GM04503 (cell line): ENCODE measurements around the gene CGA.
"Not testable (repeated sequence)": the region's sequence is repeated elsewhere in the genome, so short reads cannot be mapped to it uniquely, and the experiment has no call there.

Experiments used
- DNase-seq: peaks from one replicate; pipeline ENCODE4 v3.0.0-alpha.2; 2012; ENCODE audit warnings: low read depth

CGA gene

DNA sequence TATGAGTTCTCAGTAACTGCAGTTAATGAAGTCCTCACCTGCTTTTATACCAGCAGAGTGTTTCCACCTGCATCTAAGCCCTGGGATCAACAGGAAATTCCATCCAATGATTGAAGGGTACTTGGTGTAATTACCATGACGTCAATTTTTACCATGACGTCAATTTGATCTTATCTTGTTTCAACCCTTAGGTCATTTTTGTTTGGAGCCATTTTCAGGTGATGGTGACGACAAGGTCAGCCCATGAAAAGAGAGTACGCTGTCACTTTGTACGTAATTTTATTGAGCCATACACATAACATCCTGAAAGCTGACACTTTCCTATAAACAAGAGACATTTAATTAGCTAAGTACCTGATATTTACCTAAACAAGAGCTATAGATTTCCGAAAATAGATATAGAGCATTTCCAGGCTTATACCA, at the start of gene CGA:
Gene CGA, minus strand, starts transcription at position 20 of the 423 bp plus-strand sequence. CDS start 6,906 bp downstream, outside the sequence.
- no peak for DNase-seq

DNA sequence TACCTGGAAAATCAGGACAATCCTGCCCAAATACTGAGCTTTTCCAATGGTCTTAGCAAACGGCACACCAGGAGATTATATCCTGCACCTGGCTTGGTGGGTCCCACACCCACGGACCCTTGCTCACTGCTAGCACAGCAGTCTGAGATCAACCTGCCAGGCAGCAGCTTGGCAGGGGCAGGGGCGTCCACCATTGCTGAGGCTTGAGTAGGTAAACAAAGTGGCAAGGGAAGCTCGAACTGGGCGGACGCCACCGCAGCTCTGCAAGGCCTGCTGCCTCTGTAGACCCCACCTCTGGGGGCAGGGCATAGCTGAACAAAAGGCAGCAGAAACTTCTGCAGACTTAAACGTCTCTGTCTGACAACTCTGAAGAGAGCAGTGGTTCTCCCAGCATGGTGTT, 45.0 kb upstream of the CGA start:
- DNase-seq: not testable (repeated sequence)

DNA sequence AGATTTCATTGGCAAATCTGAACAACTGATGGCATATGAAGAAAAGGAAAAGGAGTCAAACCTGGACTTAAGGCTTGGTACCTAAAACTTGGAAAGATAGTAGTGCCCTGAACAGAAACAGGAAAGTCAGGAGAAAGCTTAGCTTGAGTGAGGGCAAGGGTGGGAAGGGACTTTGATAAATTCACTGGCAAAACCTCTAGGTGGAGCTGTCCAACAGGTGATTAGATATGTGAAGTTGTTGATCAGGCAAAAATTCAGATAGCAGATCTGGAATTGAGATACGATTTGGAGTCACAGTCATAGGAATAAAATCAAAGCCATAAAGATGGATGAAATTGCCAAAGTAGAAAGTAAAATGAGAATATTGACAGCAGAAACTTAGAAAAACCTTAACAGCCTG, 44.3 kb upstream of the CGA start:
- peak; percentile 8 for DNase-seq

DNA sequence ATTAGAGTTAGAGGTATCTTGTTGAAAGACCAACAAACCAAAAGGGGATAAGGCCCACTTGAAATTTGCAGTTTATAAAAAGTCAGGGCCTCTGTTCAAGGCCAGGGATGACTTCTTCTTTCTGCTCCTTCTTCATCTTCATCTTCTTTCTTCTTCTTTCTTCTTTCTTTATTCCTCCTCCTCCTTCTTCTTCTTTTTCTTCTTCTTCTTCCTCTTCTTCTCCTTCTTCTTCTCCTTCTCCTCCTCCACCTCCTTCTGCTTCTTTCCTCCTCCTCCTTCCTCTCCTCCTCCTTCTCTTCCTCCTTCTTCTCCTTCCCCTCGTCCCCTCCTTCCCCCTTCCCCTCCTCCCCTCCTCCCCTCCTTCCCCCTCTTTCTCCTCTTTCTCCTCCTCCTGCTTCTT, 42.1 kb upstream of the CGA start:
- no peak for DNase-seq

DNA sequence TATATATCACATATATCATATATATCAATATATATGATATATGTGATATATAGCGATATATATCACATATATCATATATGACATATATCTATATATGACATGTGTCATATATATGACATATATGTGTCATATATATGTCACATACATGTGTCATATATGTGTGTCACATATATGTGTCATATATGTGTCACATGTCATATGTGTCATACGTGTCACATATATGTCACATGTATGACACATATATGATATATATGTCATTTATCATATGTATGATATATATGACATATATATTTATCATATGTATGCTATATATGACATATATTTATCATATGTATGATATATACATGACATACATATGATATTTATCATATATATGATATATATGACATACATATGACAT, 32.8 kb upstream of the CGA start:
- no peak for DNase-seq

DNA sequence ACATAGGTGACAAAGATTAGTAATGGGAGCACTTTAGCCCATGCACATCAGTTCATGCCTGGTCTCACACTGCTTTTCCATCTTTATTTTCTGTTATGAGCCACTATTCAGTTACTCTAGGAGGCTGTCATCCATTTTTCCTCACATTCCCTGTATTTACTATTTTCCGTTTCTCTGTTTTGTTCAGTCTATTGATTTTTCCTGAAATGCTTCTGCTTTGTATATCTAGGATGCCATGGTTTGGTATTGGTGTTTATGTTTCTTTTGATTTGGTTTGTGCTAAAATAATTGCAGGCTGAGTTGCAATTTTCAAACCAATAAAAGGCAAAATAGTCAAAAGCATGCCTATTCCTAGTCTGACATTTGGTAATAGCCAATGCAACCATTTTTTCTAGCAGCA, 31.6 kb upstream of the CGA start:
- no peak for DNase-seq

DNA sequence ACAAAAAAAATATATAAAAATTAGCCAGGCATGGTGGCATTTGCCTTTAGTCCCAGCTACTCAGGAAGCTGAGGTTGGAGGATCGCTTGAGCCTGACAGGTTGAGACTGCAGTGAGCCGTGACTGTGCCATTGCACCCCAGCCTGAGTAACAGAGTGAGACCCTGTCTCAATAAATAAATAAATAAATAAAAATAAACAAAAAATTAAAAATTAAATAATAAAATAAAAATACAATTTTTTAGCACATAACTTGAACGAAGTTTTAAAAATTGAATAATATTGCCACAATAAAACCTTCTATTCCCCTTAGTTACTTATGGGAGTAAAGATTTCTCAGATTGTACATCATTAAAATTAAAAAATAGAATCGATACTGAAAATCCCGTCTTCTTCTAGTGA, 29.2 kb upstream of the CGA start:
- DNase-seq: no peak

DNA sequence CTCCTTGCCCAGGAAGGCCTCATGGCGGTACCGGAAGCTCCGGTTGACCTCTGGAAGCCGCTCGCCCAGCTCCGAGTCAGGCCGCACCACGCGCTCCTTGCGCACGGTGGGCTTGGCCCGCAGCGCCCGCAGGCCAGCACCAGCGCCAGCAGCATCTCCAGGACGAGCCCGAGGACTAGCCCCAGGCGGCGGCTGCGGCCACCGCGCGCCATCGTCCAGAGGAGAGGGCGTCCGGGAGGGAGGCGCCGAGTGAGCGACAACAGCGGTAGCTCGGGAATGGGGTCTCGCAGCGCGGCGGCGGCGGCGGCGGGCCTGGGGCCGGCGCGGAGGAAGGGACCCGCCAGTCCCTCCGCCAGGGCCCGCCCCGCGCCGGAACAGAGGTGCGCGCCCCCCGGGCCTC, 27.6 kb upstream of the CGA start:
- DNase-seq: no peak

DNA sequence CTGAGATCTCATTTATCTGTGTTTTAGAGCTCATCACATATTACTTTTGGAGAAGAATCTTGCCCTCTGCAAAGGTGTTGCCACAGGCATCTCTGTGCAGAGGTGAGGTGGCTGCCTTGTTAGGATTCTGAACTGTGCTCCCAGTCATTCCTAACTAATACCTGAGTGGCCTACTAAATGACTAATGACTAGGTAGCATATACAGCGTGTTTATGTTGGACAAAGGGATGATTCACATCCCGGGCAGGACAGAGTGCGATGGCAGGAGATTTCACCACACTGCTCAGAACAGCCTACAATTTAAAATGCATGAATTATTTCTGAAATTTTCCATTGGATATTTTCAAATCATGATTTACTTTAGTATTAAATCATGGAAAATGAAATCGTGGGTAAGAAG, 23.1 kb upstream of the CGA start:
- no peak for DNase-seq

DNA sequence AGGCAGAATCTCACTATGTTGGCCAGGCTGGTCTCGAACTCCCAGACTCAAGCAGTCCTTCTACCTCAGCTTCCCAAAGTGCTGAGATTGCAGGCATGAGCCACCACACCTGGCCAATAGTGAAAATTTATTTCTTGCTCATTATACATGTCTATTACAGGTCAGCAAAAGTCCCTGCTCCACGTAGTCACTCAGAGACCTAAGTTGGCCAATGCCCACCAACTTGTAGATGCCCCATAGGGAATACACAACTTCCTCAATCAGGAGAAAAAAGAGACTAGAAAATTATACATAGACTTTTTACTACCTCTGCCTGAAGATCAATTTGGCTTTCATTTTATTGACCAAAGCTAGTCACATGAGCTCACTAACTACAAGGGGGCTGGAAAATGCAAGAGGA, 22.0 kb upstream of the CGA start:
- no peak for DNase-seq

DNA sequence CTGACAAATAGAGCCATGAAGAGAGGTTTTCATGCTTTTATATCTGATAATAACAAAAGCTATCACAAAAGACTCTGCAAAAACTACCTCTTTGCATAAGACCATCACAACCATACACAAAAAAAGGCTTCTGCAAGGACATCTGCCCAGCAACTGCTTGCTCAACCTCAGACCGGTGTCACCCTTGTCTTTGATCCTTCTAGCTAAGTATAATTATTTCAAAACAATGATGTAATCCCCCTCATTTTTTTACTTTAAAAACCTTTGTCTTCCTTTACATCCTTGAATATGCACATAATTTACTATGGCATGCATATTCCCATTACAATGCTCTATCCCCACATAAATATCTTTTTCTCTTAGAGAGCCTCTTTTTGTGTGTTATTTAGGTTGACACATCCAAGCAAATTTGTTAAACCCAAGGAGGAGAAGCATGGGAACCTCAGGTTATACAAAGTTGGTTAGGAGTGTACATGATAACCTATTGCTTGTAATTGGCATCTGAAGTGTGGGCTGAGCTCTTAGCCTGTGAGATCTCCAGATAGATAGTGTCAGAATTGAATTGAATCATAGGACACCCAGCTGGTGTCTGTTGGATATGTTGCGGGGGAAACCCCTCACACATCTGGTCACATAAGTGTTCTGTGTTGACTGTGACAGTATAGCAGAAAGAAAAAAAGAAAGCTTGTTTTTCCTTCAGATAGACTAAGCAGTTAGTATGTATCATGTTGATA, 20.7 kb upstream of the CGA start:
- DNase-seq: no peak

DNA sequence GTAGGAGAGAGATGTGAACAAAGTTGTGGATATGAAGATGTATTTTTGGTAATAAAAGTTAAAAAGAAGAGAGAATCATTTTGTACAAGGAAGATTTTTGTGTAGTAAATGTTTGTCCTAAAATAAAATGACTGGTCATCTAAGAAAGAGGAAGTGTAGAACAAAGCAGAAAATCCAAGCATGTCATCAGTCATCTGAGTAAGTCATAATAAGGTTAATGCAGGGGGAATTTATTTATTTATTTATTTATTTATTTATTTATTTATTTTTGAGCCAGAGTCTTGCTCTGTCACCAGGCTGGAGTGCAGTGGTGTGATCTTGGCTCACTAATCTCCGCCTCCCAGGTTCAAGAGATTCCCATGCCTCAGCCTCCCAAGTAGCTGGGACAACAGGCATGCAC, 15.7 kb upstream of the CGA start:
- no peak for DNase-seq

DNA sequence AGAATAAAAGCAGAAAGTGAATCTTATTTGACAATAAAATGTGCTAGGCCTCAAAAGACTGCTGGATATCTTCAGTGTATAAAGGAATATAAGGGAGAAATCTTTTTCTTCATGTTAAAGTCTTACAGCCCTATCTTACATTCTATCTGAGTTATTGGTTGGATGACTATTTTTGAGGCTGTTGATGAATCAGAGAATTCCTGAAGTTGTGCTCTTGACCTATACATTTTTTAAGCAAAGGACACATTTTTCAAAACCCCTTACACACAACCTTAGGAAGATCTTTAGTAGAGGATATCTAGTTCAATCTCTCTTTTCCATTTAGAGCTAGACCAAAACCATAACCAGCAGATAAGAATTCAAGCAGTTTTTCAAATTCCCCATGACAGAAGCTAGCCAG, 10.9 kb upstream of the CGA start:
- no peak for DNase-seq

DNA sequence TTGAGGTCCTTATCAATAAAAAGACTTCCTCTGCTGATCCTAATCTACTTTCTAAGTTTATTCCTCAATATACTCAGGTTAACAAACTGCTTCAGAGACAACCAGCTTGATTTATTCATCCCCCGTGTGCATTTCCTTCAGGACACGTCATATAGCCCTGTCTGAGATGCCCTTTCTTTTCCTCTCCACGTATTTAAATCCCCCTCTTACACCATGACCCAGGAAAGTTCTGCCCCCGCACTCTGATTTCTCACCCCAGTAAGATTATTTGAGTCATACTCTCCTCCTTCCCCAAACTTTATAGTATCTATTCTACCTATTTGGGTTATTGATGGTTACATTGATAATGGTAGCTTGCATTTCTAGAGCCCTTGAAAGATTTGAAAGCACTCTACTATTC, 9.8 kb upstream of the CGA start:
- no peak for DNase-seq

DNA sequence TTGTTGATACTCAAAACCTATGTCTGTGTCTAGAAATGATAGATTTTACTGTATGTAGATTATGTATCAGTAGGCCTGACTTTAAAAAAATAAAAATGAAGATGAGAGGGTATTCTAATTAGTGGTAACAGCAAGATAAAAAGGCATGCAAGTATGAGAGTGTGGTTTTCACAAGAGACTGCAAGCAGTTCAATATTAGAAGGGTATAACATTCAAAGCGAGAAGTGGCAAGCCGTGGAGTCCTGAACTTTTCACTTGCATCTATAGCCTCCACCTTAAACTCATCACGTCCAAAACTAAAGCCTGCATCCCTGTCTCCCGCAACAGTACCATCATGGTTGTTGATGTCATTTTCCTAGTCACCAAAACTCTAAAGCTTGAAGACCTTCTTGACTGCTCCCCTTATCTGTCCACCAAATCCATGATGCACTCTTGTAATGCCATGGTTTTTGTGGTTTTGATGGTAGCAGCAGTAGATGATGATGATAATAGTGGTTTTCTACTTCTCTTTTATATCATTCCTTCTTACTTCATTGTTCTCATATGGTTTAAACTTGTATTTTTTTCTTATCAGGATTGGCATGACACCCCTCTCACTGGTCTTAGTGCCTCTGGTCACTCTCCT, 9.2 kb upstream of the CGA start:
- no peak for DNase-seq

DNA sequence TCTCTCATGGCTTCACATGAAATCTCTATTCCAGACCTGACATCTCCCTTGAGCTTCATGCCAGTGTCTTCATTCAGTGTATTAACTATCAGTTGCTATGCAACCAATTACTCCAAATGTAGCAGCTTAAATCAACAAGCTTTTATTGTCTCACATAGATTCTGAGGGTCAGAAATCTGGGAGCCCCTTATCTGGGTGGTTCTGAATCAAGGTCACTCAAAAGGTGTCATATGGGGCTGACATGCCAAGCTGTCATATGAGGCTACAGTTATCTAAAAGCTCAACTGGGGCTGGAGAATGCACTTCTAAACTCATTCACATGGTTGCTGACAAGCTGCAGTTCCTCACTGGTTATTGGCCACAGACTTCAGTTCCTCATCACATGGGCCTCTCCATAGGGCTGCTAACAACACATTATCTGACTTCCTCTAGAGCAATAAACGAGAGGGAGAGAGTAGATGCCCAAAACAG, 7.3 kb upstream of the CGA start:
- DNase-seq: no peak

DNA sequence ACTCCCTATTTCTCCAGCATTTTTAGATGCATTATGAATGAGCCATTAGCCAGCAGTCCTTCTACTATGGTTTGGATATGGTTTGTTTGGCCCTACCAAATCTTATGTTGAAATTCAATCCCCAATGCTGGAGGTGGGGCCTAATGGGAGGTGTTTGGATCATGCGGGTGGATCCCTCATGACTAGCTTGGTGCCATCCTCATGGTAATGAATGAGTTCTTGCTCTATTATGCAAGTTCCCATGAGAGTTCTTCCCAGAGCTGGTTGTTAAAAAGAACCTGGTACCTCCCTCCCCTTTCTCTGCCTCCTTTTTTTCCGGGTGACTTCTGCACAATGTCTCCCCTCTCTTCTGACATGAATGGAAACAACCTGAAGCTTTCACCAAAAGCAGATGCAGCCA, 6.2 kb upstream of the CGA start:
- no peak for DNase-seq

DNA sequence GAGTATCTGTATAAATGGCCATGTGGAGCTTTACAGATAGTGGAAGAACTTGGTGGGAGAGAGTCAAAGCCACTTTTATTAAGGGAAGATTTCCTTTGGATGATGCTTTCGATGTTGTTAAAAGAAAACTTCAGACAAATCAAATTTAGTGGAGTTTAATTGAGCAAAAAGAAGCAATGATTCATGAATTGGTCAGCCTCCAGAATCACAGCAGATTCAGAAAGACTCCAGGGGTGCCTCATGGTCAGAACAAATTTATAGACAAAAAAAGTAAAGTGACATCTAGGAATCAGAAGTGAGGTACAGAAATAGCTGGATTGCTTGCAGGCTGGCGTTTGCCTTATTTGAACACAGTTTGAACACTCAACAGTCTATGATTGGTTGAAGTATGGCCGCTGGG, 5.3 kb upstream of the CGA start:
- DNase-seq: no peak

DNA sequence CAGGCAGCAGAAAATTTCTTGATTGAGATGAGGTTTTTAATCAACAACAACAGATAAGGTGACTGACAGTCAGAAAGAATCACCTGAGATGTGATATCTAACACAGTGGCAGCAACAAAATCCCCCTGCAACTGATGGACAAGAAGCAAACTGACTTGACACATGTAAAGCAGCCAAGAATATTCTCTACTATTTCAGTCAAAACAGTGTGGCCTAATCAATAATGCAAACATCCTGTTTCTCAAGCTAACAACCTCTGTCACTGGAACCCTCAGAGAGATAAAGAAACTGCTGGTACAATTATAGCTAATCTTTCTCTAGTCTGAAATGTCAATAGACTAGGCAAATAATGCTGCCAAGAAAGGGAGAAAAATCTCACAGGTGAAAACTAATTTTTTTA, 4.6 kb upstream of the CGA start:
- DNase-seq: no peak

DNA sequence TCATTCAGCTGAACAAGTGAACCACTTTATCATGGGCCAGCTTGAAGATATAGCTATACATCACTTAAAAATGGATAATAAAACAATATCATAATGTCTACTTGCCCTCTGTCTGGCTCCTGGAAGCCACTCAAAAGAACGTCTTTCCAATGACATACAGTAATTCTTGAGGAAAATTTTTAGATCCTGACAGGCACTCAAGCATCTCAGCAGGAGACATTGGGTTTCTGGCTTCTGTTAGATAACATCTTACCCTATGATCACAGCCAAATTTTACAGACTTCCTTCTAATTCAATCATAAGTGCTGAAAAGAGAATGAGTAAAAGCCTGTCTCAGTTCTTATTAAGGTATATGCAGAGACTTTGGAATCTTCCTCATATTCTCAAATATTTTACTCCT, 330 bp downstream of the CGA start:
- DNase-seq: no peak

DNA sequence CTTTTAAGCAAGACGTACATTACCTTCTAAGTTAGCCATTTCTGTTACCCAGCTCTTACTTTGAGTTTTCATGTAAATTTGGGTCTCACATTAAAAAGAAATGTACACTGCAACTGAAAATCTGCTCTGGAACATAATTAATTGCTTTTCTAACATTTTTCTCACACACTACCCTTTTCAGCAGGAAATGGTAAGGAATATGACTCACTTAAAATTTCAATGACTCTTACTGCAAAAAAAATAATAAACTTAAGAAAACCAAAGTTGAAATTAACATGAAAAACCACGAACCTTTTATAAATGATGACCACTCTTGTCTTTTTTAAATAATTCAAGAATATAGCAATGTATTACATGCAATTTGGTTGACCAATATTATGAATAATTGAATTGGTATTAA, 1.3 kb downstream of the CGA start:
- no peak for DNase-seq

DNA sequence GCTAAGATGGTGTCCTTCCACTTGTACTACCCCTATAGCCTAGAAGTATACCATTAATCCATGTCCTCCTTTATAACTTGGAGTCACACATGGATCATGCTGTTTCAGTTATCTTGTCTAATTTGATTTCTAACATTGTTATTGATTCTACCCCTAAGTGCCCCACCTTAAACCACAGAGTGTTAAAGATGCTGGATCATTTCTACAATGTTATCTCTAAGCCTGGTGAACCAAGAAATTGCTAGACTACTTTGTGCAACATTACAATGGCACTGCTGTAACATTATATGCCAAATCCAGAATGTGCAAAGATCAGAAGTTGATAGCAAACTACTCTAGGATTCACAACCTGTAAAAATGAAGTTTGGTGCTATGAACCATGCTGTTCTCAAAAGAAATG, 1.7 kb downstream of the CGA start:
- no peak for DNase-seq

DNA sequence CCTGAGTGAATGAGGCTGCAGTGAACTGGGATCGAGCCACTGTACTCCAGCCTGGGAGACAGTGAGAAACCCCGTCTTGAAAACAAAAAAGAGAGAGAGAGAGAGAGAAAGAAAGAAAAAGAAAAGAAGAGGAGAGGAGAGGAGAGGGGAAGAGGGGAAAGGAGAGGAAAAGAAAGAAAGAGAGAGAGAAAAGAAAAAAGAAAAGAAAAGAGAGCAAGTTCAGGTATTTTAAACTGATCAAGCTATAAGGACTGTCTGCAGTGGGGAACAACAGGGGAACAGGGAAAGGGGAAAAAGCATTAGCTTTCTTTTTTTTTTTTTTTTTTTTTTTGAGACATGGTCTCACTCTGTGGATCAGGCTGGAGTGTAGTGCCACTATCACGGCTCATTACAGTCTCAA, 2.5 kb downstream of the CGA start:
- no peak for DNase-seq

DNA sequence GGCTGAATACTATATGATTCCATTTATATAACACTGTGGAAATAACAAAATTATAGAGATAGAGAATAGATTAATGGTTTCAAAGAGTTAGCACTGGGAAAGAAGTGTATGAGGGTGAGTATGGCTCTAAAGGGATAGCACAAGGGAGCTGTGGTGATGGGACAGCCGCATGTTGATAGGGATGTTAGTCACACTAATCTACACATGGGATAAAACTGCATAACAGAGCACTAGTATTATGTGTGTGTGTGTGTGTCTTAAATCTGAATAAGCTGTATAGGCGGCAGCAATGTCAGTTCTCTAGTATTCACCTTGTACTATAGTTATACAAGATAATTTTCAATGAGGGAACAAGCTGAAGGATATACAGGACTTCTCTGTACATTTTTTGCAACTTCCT, 5.8 kb downstream of the CGA start:
- no peak for DNase-seq
